HG03558 (cell line): ENCODE results near the gene MAP4K2.

Experiments used
- ATAC-seq: cut with Tn5 transposase; IDR thresholded peaks from one replicate; pipeline ENCODE4 v1.9.1; 2021; ENCODE audit warnings: moderate number of reproducible peaks; ENCODE audit not compliant: unreplicated experiment; ENCODE audit errors: extremely low read depth

The MAP4K2 gene

GRCh38 chr11:64794526-64794925 lies 8.5 kb downstream of the MAP4K2 start:
- ATAC-seq = no peak

- ATAC-seq = no peak
Measured at GRCh38 chr11:64793271-64794160, 9.5 kb downstream of the MAP4K2 start.

GRCh38 chr11:64792482-64792881 lies 10.5 kb downstream of the MAP4K2 start:
- ATAC-seq = no peak

GRCh38 chr11:64791781-64792291 lies 11.2 kb downstream of the MAP4K2 start:
- no peak for ATAC-seq

- ATAC-seq = no peak
Measured at GRCh38 chr11:64790205-64791095, 12.6 kb downstream of the MAP4K2 start.

- no peak for ATAC-seq
Measured at GRCh38 chr11:64789331-64790204, 13.4 kb downstream of the MAP4K2 start.

GRCh38 chr11:64788321-64789215 lies 14.4 kb downstream of the MAP4K2 start:
- ATAC-seq = no peak

- no peak for ATAC-seq
Measured at GRCh38 chr11:64787526-64788320, 15.3 kb downstream of the MAP4K2 start.

GRCh38 chr11:64786308-64786707 lies 16.7 kb downstream of the MAP4K2 start:
- no peak for ATAC-seq

GRCh38 chr11:64784813-64785581 lies 18.0 kb downstream of the MAP4K2 start:
- no peak for ATAC-seq

- ATAC-seq = peak; percentile 52
Measured at GRCh38 chr11:64778473-64779298, 24.3 kb downstream of the MAP4K2 start, which contains the start of gene SF1. SF1 (minus strand) TSS chr11:64778542; CDS start chr11:64778392, 150 bp downstream.

- ATAC-seq = peak; percentile 2
Measured at GRCh38 chr11:64778223-64778472, 24.9 kb downstream of the MAP4K2 start.

GRCh38 chr11:64777449-64778222 lies 25.4 kb downstream of the MAP4K2 start:
- ATAC-seq = no peak

GRCh38 chr11:64776875-64777274 lies 26.1 kb downstream of the MAP4K2 start:
- no peak for ATAC-seq

GRCh38 chr11:64776425-64776824 lies 26.6 kb downstream of the MAP4K2 start:
- no peak for ATAC-seq

- no peak for ATAC-seq
Measured at GRCh38 chr11:64774144-64774543, 28.9 kb downstream of the MAP4K2 start.
